GM19395 (cell line): Measurements from ENCODE around the gene LGALS9C.
"Not testable (repeated sequence)": the region's sequence is repeated elsewhere in the genome, so short reads cannot be mapped to it uniquely, and the experiment has no call there.

Experiments
- ATAC-seq: cut with Tn5 transposase; IDR thresholded peaks from one replicate; pipeline ENCODE4 v1.9.1; 2021; ENCODE audit warnings: mild to moderate bottlenecking, moderate library complexity; ENCODE audit not compliant: unreplicated experiment

Gene LGALS9C

GRCh38 chr17:18527354-18527753 is 50.8 kb downstream of the LGALS9C start:
- not testable (repeated sequence) for ATAC-seq

- ATAC-seq: not testable (repeated sequence)
Measured at GRCh38 chr17:18528435-18528834, 51.8 kb downstream of the LGALS9C start.

DNA sequence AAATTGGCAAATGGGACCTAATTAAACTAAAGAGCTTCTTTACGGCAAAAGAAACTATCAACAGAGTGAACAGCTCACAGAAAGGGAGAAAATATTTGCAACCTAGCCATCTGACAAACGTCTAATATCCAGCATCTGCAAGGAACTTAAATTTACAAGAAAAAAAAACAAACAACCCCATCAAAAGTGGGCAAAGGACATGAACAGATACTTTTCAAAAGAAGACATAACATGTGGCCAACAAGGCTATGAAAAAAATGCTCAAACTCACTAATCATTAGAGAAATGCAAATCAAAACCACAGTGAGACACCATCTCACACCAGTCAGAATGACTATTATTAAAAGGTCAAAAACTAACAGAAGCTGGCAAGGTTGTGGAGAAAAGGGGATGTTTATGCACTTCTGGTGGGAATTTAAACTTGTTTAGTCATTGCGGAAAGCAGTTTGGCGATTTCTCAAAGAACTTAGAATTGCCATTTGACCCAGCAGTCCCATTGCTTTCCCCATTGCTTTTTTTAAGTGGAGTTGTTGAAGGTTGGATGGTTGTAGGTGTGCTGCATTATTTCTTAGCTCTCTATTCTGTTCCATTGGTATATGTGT is 52.4 kb downstream of the LGALS9C start:
- ATAC-seq: not testable (repeated sequence)

GRCh38 chr17:18530405-18530804 is 53.8 kb downstream of the LGALS9C start:
- ATAC-seq: not testable (repeated sequence)

- not testable (repeated sequence) for ATAC-seq
Measured at GRCh38 chr17:18542234-18542633, 65.6 kb downstream of the LGALS9C start.

- ATAC-seq: not testable (repeated sequence)
Measured at GRCh38 chr17:18542907-18543306, 66.3 kb downstream of the LGALS9C start.
